ENCODE data around the gene JAG2. TPM values are rescaled to one million over a fixed set of nuclear protein-coding genes. Genes with fewer than 3 reads are reported as not detected.

JAG2 gene
- total RNA-seq, 1 experiment from 2014 or later = 6.3 TPM

DNA sequence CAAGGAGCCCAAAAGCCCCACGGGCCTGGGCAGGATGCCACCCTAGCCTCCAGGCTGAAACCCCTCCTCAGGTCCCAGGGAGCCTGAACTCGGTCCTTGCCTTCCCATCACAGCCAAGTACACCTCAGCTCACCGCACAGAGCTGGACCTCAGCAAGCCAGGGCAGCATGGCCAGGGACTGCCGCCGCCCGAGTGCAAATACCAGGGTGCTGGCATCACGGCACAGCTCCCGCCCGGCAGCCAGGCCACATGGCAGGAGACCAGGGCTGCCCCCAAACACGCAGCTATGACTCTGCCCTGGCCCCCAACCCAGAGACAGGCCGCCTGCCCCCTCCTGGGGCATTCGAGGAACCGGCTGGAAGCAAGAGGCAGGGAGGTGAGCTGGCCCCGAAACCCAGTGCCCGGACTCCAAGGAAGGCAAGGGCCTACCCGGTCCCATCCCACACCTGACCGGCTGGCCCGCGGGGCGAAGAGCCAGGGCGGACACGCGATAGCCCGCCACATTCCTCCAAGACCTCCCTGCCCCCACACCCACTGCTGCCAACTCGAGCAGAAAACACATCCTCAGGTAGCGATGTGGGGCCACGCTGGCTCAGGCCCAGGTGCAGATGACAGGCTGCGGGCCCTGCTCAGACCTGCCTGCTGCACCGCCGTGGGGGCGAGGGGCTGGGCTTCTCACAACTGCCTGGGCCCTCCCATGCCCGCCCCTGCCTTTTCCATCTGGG lies 2.7 kb downstream of the JAG2 start:
- no peak for DNase-seq (ENCODE audit: low read depth)

DNA sequence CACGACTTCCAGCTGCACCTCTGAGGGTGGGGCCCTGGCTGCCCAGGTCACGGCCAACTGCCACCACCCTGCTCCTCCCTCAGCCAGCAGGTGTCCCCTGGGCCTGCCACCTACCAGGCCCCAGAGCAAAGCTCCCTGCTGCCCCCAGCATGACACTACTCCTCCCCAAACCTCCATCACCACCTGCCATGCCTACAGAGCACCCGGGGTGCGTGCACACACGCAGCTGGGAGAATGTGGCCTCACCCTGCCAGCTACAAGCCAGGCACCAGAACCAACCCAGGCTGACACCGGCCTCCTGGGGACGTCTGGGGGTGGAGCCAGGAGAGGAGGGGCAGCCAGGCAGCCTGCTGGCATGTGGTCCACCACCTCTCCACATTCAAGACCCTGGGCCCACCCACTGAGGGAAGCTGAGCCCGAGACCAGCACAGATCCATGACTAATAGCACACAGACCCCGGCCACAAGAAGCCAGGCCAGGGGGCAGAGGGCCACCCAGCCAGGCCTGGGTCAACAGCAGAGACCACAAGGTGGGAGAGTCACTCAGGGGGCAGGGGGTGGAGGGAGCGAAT lies 3.4 kb downstream of the JAG2 start:
- no peak for DNase-seq (ENCODE audit: low read depth)

GRCh38 chr14:105163040-105163742 lies 5.4 kb downstream of the JAG2 start:
- no peak for DNase-seq (ENCODE audit: low read depth)

DNA sequence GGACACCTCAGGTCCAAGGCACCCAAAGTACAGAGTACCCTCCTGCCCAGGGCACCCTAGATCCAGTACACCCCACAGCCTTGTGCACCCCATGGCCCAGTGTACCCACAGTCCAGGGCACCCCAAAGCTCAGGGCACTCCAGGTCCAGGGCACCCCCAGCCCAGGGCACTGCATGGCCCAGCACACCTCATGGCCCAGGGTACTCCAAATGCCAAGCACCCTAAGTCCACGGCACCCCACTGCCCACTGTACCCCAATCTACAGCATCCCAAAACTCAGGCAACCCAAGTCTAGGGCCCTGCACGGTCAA lies 6.0 kb downstream of the JAG2 start:
- DNase-seq (ENCODE audit: low read depth) = no peak

DNA sequence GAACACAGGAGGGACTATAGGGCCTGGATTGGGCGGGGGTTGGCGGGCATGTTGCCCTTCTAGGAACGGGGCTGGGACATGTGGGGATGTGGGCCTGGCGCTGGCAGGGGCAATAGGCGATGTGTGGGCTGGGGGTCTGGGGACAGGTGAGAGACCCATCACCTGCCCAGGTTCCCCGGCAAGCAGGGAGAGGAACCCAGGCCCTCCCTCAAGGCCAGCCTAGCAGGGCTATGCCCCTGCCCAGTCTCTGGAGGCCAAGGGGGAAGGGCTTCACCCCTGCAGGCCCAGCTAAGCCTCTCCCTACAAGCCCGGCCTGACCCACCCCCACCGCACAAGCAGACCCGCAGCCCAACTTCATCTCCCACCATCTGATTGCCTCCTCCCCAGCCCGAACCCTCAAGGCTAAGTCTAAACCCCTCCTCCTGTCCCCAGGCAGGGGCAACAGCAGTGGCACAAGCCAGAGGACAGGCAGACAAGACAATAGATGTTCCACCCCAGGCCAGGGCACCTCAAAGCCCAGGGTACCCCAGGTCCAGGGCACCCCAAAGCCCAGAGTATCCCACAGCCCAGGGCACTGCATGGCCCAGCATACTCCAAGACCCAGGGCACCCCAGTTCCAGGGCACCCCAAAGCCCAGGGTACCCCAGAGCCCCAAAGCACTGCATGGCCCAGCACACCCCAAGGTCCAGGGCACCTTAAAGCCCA lies 6.5 kb downstream of the JAG2 start:
- no peak for DNase-seq (ENCODE audit: low read depth)

DNA sequence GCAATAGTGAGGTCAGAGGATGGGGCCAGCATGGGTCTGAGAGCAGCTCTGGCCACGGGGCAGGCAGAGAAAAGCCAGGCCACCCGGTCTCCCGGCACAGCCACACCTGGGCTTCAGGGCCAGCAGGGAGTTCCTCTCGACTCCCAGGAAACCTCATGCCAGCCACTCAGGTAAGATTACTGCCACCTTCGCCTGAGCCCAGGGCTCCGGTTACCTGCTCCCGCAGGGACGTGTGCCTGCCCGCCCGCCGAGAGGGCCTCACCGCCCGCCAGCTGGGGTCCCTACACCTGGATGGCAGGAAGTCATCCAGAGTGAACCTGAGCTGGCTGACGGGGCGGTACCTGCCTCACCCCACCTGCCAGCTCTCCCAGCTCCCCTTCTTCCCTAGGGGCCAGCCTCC lies 7.3 kb downstream of the JAG2 start:
- DNase-seq (ENCODE audit: low read depth) = no peak

DNA sequence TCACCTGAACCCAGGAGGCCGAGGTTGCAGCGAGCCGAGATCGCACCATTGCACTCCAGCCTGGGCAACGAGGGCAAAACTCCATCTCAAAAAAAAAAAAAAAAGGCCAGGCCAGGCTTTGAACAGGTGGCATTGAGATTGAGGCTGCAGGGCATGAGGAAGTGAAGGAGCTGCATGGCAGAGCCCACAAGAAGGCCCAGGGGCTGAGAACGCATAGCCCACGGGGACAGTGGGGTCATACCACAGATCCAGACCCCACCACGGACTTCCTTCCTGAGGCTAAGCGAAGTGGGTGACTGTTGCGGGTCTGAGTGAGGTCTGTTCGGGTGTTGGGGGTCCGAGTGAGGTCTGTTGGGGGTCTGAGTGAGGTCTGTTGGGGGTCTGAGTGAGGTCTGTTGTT lies 7.8 kb downstream of the JAG2 start:
- no peak for DNase-seq (ENCODE audit: low read depth)

GRCh38 chr14:105159344-105159743 lies 9.2 kb downstream of the JAG2 start:
- no peak for DNase-seq (ENCODE audit: low read depth)

- no peak for DNase-seq (ENCODE audit: low read depth)
These were observed 9.8 kb downstream of the JAG2 start for GRCh38 chr14:105158794-105159193.

GRCh38 chr14:105157872-105158271 lies 10.7 kb downstream of the JAG2 start:
- DNase-seq (ENCODE audit: low read depth) = no peak

DNA sequence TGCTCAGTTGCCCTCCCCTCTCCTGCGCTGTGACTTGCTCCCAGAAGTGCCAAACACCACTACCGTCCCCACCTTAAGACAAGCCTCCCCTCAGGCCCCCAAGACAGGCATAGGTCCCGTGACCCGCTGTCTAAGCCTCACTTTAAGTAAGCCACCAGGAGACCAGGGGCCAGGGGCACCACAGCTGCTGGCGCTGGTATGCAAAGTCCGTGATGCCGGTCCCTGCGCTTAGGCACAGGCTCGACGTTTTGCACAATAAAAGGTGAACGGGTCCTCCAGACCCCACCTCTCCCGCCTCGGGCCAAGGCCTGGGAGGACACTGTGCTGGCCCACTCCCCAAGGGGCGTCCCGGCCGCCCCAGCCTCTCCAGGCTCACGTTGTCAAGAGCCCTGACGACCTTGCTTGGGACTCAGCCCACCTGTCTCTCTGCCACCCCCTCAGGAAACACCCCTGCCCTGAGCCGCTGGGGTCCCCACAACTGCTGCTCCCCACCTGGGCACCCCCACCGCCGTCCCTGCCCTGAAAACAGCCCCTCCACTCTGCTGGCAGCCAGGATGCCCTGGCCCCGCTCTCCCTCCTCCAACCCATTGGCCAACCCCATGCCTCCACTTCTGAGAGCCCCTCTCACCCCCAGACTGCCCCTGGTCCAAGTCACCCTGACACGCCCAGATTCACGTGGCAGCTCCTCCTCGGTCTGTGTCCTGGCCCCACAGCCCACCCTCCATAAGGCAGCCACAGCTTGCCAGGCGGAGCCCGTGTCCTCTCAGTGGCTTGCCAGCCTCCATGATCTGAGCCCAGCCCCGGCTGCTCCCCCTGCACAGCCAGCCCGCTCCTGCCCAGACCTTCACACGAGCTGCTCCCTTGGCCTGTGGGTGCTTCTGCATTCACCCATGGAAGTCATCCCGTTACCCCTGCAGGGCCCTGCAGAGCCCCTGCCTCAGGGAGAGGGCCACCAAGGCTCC lies 11.9 kb downstream of the JAG2 start:
- DNase-seq (ENCODE audit: low read depth) = no peak

DNA sequence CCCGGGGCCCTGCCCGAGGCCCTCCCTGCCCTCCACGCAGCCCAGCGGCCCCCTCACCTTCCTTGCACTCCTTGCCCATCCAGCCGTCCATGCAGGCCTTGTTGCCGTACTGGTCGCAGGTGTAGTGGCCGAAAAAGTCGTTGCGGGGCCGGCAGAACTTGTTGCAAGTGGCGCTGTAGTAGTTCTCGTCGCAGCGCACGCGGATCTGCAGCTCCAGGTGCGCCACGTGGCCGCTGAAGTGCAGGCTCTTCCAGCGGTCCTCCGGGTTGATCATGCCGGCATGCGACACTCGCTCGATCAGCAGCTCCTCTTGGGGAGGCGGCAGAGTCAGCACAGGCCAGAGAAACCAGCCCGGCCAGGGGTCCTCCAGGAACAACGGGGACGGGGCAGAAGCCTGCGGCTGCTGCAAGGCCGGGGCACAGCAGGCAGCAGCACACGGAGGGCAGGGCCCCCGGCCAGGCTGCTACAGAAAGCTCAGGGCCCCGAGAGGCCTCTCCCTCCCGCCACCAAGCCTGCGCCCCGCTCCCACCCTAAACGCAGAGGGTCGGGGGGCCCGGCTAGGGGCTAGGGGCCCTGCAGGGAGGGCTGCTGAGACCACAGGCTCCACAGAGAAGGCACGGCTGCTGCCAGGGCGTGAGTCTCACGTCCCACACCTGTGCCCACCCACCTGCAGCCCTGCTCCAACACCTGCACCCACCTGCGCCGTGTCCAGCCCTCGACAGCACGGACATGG lies 12.7 kb downstream of the JAG2 start:
- no peak for DNase-seq (ENCODE audit: low read depth)

DNA sequence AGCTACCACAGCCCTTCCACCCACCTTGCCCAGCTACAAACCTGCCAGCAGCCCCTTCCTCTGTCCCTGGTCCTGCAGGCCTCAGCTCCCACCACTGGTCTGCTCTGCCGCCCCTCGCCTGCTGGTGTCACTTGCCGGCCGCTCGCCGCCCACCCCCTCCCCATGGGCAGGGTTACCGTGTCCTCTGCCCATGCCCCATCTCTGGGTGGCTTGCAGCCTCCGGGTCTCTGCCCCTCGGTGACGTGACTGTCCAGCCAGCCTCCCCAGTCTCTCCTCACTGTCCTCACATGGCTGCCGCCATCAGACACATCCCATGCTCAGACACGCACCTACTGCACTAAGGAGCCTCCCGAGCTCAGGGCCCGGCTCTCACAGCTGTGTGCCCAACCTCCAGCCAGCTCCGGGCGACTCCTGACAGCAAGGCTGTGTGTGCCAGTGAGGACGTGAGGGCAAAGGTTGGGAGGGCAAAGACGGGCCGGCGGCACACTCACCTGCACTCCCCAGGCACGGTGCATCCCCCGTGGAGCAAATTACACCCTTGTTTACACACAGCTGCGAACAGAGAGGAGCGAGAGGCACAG lies 13.4 kb downstream of the JAG2 start:
- DNase-seq (ENCODE audit: low read depth) = no peak

- DNase-seq (ENCODE audit: low read depth) = no peak
These were observed 14.1 kb downstream of the JAG2 start for GRCh38 chr14:105154476-105154871.

- DNase-seq (ENCODE audit: low read depth) = no peak
These were observed 14.7 kb downstream of the JAG2 start for GRCh38 chr14:105153739-105154475.

GRCh38 chr14:105153331-105153731 lies 15.2 kb downstream of the JAG2 start:
- peak; percentile 57 for DNase-seq (ENCODE audit: low read depth)

DNA sequence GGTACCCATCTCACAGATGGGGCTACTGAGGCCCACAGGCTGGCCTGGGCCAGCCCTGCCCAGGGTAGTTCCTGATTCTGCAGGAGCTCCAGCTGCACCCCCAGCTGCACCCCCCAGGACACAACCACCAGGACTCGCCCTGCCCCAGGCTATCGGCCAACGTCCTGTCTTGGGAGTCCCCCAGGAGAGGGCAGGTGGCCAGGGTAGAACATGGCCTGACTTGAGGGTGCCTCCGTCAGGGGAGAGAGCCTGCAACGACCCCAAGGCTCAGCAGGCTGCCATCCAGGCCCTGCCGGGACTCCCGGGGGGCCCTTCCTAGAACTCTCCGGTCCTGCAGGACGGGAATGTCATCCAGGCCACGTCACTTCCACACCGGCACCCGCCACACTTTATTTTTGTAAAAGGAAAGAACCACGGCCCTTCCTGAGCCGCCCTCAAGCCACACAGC lies 15.8 kb downstream of the JAG2 start:
- no peak for DNase-seq (ENCODE audit: low read depth)

DNA sequence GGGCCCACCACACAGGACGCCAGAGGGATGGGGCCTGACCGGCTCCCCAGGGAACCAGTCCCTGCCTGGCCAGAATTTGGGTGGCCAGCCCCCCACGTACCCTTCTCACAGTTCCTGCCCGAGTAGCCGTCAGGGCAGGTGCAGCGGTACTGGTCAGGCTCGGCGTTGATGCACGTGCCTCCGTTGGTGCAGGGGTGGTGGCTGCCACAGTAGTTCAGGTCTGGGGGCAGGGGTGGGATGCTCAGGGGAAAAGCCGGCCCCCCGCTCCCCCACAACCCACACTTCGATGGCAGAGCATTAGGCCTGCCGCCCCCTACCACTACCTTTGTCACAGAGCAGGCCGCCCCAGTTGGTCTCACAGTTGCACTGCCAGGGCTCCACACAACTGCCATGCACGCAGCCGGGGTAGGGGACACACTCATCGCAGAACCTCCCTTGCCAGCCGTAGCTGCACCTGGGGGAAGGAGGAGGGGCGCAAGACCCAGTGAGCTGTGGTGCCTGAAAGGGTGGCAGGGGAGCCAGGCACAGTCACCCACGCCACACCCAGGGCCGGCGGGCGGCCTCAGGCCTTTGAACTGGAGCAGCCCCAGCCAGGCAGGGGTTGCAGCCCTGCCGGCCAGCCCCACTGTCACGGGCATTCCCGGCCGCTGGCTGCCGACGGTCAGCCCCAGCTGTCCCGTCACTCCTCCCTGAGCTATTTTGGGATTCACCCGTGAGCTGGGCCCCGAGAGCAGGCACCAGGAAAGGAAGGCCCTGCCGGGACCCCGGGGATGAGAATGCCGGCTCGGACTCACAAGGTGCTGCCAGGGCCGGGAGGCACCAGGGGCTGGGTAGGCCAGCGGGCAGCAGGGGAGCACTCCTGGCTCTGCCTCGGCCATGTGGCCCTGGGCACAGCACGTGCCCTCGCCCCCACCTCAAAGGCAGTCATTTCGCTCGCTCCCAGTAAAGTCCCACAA lies 16.5 kb downstream of the JAG2 start:
- DNase-seq (ENCODE audit: low read depth) = no peak
